Measurements from ENCODE around the gene ACTR3C.
"Not testable (repeated sequence)": the region's sequence is repeated elsewhere in the genome, so short reads cannot be mapped to it uniquely, and the experiment has no call there.

DNA sequence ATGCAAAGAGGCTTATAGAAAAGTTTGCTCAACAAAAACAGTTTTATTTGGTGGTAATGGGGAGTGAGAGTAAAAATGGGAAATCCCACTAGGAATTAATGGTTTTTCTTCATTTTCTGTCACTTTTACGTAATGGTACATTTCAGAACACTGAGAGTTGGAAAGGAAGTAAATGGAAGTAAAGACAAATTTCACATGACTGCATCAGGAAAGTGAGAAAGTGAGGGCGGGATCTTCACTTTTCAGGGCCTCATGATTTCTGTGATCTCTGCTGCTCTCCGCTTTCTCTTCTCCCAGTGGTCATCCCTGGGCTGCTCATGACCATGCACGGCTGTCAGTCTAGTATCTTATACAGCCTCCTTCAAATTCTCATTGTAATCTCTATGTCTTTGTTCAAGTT, 117.5 kb downstream of the ACTR3C start:
- TF ChIP-seq CTCF (conservative IDR thresholded peaks at IDR 0.05; ENCODE audit: low read depth in 2 of 2); POLR2AphosphoS5 (IDR thresholded peaks at IDR 0.05; ENCODE audit: low read depth); EZH2 (IDR thresholded peaks at IDR 0.05; ENCODE audit: low read depth, unreplicated experiment); CREB1 (CRISPR knock-in tag; IDR thresholded peaks at IDR 0.05; ENCODE audit: low read depth); EZH2phosphoT487 (IDR thresholded peaks at IDR 0.05; ENCODE audit: unreplicated experiment); ZNF114 (CRISPR knock-in tag; IDR thresholded peaks at IDR 0.05); STAT1 (IDR thresholded peaks at IDR 0.05; ENCODE audit: unreplicated experiment); JUNB (IDR thresholded peaks at IDR 0.05; ENCODE audit: unreplicated experiment): not testable (repeated sequence)
- TF ChIP-seq, protein P1, sequence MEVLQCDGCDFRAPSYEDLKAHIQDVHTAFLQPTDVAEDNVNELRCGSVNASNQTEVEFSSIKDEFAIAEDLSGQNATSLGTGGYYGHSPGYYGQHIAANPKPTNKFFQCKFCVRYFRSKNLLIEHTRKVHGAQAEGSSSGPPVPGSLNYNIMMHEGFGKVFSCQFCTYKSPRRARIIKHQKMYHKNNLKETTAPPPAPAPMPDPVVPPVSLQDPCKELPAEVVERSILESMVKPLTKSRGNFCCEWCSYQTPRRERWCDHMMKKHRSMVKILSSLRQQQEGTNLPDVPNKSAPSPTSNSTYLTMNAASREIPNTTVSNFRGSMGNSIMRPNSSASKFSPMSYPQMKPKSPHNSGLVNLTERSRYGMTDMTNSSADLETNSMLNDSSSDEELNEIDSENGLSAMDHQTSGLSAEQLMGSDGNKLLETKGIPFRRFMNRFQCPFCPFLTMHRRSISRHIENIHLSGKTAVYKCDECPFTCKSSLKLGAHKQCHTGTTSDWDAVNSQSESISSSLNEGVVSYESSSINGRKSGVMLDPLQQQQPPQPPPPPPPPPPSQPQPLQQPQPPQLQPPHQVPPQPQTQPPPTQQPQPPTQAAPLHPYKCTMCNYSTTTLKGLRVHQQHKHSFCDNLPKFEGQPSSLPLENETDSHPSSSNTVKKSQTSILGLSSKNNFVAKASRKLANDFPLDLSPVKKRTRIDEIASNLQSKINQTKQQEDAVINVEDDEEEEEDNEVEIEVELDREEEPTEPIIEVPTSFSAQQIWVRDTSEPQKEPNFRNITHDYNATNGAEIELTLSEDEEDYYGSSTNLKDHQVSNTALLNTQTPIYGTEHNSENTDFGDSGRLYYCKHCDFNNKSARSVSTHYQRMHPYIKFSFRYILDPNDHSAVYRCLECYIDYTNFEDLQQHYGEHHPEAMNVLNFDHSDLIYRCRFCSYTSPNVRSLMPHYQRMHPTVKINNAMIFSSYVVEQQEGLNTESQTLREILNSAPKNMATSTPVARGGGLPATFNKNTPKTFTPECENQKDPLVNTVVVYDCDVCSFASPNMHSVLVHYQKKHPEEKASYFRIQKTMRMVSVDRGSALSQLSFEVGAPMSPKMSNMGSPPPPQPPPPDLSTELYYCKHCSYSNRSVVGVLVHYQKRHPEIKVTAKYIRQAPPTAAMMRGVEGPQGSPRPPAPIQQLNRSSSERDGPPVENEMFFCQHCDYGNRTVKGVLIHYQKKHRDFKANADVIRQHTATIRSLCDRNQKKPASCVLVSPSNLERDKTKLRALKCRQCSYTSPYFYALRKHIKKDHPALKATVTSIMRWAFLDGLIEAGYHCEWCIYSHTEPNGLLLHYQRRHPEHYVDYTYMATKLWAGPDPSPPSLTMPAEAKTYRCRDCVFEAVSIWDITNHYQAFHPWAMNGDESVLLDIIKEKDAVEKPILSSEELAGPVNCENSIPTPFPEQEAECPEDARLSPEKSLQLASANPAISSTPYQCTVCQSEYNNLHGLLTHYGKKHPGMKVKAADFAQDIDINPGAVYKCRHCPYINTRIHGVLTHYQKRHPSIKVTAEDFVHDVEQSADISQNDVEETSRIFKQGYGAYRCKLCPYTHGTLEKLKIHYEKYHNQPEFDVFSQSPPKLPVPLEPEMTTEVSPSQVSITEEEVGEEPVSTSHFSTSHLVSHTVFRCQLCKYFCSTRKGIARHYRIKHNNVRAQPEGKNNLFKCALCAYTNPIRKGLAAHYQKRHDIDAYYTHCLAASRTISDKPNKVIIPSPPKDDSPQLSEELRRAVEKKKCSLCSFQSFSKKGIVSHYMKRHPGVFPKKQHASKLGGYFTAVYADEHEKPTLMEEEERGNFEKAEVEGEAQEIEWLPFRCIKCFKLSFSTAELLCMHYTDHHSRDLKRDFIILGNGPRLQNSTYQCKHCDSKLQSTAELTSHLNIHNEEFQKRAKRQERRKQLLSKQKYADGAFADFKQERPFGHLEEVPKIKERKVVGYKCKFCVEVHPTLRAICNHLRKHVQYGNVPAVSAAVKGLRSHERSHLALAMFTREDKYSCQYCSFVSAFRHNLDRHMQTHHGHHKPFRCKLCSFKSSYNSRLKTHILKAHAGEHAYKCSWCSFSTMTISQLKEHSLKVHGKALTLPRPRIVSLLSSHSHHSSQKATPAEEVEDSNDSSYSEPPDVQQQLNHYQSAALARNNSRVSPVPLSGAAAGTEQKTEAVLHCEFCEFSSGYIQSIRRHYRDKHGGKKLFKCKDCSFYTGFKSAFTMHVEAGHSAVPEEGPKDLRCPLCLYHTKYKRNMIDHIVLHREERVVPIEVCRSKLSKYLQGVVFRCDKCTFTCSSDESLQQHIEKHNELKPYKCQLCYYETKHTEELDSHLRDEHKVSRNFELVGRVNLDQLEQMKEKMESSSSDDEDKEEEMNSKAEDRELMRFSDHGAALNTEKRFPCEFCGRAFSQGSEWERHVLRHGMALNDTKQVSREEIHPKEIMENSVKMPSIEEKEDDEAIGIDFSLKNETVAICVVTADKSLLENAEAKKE (CRISPR knock-in tag; IDR thresholded peaks at IDR 0.05): not testable (repeated sequence)
- TF ChIP-seq, protein P2, sequence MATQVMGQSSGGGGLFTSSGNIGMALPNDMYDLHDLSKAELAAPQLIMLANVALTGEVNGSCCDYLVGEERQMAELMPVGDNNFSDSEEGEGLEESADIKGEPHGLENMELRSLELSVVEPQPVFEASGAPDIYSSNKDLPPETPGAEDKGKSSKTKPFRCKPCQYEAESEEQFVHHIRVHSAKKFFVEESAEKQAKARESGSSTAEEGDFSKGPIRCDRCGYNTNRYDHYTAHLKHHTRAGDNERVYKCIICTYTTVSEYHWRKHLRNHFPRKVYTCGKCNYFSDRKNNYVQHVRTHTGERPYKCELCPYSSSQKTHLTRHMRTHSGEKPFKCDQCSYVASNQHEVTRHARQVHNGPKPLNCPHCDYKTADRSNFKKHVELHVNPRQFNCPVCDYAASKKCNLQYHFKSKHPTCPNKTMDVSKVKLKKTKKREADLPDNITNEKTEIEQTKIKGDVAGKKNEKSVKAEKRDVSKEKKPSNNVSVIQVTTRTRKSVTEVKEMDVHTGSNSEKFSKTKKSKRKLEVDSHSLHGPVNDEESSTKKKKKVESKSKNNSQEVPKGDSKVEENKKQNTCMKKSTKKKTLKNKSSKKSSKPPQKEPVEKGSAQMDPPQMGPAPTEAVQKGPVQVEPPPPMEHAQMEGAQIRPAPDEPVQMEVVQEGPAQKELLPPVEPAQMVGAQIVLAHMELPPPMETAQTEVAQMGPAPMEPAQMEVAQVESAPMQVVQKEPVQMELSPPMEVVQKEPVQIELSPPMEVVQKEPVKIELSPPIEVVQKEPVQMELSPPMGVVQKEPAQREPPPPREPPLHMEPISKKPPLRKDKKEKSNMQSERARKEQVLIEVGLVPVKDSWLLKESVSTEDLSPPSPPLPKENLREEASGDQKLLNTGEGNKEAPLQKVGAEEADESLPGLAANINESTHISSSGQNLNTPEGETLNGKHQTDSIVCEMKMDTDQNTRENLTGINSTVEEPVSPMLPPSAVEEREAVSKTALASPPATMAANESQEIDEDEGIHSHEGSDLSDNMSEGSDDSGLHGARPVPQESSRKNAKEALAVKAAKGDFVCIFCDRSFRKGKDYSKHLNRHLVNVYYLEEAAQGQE (IDR thresholded peaks at IDR 0.05; ENCODE audit: unreplicated experiment): not testable (repeated sequence)
